HepG2 (cell line): ENCODE measurements around the gene ATXN7L3. TPM values are rescaled to one million over a fixed set of nuclear protein-coding genes. Genes with fewer than 3 reads are reported as not detected.

ENCODE experiments used
- BRCA1 ChIP-seq: sonication (generic); formaldehyde crosslinking; IDR thresholded peaks from 2 replicates; pipeline ENCODE4 v1.4.0; 2020; ENCODE audit warnings: missing genetic modification reagents
- FOXK2 ChIP-seq: fragments of 450-650 bp; IDR thresholded peaks from 2 replicates; pipeline ENCODE4 v1.6.1; 2016
- GTF3A ChIP-seq: sonication (generic); formaldehyde crosslinking; conservative IDR thresholded peaks from 2 replicates; pipeline ENCODE4 v1.4.0; 2020; ENCODE audit warnings: mild to moderate bottlenecking, missing genetic modification reagents
- SATB2 ChIP-seq: sonication (generic); formaldehyde crosslinking; IDR thresholded peaks from 2 replicates; pipeline ENCODE4 v1.5.0; 2020; ENCODE audit warnings: missing genetic modification reagents
- THAP11 ChIP-seq: IDR thresholded peaks from 2 replicates; pipeline ENCODE4 v1.6.1; 2016; ENCODE audit warnings: missing biosample characterization, missing genetic modification reagents
- ZC3H13 ChIP-seq: sonication (generic); formaldehyde crosslinking; IDR thresholded peaks from 2 replicates; pipeline ENCODE4 v1.8.1; 2023; ENCODE audit warnings: mild to moderate bottlenecking, missing genetic modification reagents, moderate library complexity
- ZFP62 ChIP-seq: sonication (generic); formaldehyde crosslinking; IDR thresholded peaks from 2 replicates; pipeline ENCODE4 v1.4.0; 2020; ENCODE audit warnings: missing genetic modification reagents
- ZFY ChIP-seq: sonication (generic); formaldehyde crosslinking; IDR thresholded peaks from 2 replicates; pipeline ENCODE4 v1.4.0; 2020; ENCODE audit warnings: missing genetic modification reagents
- ZNF335 ChIP-seq: sonication (generic); formaldehyde crosslinking; IDR thresholded peaks from 2 replicates; pipeline ENCODE4 v1.4.0; 2020; ENCODE audit warnings: missing genetic modification reagents
- ZNF615 ChIP-seq: sonication (generic); formaldehyde crosslinking; IDR thresholded peaks from 2 replicates; pipeline ENCODE4 v1.5.0; 2020; ENCODE audit warnings: mild to moderate bottlenecking, missing genetic modification reagents, borderline replicate concordance
- polyA plus RNA-seq, 8 experiments: library from polyadenylated mRNA; depleted of rRNA in 3 of 8; stranded (reverse) in 7 of 8; unstranded in 1 of 8; fragments of >200 nt; fragmentation: Illumina TruSeq in 4 of 8; extraction: Trizol in 4 of 8; gene quantifications; 2 replicates each; pipeline versions ENCODE4 v1.2.1 to v1.2.3, GENCODE V29; 2011 to 2016; ENCODE audit warnings: low read depth in 4 of 8, missing spikeins in 1 of 8, mixed read lengths in 1 of 8; ENCODE audit not compliant: insufficient read depth in 1 of 8
- total RNA-seq, 5 experiments: library from RNA; depleted of rRNA; stranded (reverse); fragments of >200 nt; fragmentation: Illumina TruSeq; extraction: Trizol; gene quantifications; 2 replicates each; pipeline ENCODE4 v1.2.3, GENCODE V29; 2016; ENCODE audit warnings: low read depth in 1 of 5
- TF ChIP-seq, protein P1 (sequence below): sonication (generic); formaldehyde crosslinking; IDR thresholded peaks from 2 replicates; pipeline ENCODE4 v1.4.0; 2020; ENCODE audit warnings: missing genetic modification reagents
- TF ChIP-seq, protein P2 (sequence below): IDR thresholded peaks from 2 replicates; pipeline ENCODE4 v1.6.1; 2012; ENCODE audit warnings: low read depth, low read length, improper control_type of control experiment
- TF ChIP-seq, protein P3 (sequence below): sonication (generic); formaldehyde crosslinking; IDR thresholded peaks from 2 replicates; pipeline ENCODE4 v1.5.0; 2020; ENCODE audit warnings: mild to moderate bottlenecking, missing genetic modification reagents
- TF ChIP-seq, protein P4 (sequence below): IDR thresholded peaks from 2 replicates; pipeline ENCODE4 v1.6.1; 2016; ENCODE audit warnings: missing compliant biosample characterization, missing genetic modification reagents, borderline replicate concordance
- TF ChIP-seq, protein P5 (sequence below): sonication (generic); formaldehyde crosslinking; IDR thresholded peaks from 2 replicates; pipeline ENCODE4 v1.4.0; 2020; ENCODE audit warnings: missing genetic modification reagents
- TF ChIP-seq, protein P6 (sequence below): IDR thresholded peaks from 2 replicates; pipeline ENCODE4 v1.6.1; 2016; ENCODE audit warnings: low read depth

Gene ATXN7L3
- total and polyA plus RNA-seq, 2 of the 13 experiments (the other 11 are each of a cell fraction or from before 2014, with no cell fraction given) = 44.5 to 59.1 TPM

DNA sequence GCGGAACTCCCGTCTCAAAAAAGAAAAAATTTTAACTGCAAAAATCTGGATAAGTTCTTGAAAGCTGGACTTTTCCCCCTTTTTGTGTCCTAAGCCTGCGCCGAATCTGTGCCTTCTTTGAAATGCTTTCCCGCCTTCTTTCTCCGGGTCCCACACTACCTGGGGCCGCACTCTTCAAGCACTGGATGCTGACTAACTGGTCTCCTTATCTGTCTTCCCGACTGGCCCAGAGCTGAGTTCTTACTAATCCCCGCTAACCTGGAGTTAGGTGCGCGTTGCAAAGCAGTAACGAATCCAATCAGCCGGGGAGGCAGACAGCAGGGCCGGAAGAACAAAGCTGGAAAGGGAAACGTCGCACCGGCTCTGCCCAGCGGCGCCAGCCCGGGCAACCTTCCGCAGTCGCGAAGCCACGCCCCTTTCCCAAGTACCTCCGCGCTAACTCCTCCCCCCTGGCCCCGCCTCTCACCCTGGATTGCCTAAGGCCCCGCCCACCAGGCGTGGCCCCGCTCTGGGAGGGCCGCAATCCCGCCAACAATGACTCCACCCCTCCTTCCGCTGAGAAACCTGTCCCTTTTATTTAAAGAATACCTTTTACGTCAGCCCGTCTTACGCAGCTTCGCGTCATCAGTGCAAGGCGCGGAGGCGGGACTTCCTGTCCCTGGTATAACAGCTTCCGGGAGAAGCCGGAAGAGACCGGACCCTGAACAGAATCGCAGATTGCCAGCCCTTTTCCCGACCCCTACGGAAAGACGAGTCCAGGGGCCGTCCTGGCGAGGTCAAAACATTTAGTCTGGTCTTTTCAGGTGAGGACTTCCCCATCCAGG is 13.2 kb downstream of the ATXN7L3 start, which contains the start of gene TMUB2 (continued):
- TF ChIP-seq, protein P1, sequence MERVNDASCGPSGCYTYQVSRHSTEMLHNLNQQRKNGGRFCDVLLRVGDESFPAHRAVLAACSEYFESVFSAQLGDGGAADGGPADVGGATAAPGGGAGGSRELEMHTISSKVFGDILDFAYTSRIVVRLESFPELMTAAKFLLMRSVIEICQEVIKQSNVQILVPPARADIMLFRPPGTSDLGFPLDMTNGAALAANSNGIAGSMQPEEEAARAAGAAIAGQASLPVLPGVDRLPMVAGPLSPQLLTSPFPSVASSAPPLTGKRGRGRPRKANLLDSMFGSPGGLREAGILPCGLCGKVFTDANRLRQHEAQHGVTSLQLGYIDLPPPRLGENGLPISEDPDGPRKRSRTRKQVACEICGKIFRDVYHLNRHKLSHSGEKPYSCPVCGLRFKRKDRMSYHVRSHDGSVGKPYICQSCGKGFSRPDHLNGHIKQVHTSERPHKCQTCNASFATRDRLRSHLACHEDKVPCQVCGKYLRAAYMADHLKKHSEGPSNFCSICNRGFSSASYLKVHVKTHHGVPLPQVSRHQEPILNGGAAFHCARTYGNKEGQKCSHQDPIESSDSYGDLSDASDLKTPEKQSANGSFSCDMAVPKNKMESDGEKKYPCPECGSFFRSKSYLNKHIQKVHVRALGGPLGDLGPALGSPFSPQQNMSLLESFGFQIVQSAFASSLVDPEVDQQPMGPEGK = peak; percentile 63
- TF ChIP-seq, protein P2, sequence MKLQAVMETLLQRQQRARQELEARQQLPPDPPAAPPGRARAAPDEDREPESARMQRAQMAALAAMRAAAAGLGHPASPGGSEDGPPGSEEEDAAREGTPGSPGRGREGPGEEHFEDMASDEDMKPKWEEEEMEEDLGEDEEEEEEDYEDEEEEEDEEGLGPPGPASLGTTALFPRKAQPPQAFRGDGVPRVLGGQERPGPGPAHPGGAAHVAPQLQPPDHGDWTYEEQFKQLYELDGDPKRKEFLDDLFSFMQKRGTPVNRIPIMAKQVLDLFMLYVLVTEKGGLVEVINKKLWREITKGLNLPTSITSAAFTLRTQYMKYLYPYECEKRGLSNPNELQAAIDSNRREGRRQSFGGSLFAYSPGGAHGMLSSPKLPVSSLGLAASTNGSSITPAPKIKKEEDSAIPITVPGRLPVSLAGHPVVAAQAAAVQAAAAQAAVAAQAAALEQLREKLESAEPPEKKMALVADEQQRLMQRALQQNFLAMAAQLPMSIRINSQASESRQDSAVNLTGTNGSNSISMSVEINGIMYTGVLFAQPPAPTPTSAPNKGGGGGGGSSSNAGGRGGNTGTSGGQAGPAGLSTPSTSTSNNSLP = peak; percentile 33; the same call in 1 of the 2 replicates
- TF ChIP-seq ZFP62 (CRISPR knock-in tag) = no peak
- TF ChIP-seq, protein P3, sequence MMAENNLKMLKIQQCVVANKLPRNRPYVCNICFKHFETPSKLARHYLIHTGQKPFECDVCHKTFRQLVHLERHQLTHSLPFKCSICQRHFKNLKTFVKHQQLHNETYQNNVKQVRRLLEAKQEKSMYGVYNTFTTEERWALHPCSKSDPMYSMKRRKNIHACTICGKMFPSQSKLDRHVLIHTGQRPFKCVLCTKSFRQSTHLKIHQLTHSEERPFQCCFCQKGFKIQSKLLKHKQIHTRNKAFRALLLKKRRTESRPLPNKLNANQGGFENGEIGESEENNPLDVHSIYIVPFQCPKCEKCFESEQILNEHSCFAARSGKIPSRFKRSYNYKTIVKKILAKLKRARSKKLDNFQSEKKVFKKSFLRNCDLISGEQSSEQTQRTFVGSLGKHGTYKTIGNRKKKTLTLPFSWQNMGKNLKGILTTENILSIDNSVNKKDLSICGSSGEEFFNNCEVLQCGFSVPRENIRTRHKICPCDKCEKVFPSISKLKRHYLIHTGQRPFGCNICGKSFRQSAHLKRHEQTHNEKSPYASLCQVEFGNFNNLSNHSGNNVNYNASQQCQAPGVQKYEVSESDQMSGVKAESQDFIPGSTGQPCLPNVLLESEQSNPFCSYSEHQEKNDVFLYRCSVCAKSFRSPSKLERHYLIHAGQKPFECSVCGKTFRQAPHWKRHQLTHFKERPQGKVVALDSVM = no peak
- peak; percentile 74 for TF ChIP-seq ZFY
- TF ChIP-seq SATB2 (CRISPR knock-in tag) = 0 out of 2 replicates have a peak, but pooled peaks have one; percentile 52
- no peak for TF ChIP-seq FOXK2
- peak; percentile 94 for TF ChIP-seq THAP11 (CRISPR knock-in tag)
- TF ChIP-seq, protein P4, sequence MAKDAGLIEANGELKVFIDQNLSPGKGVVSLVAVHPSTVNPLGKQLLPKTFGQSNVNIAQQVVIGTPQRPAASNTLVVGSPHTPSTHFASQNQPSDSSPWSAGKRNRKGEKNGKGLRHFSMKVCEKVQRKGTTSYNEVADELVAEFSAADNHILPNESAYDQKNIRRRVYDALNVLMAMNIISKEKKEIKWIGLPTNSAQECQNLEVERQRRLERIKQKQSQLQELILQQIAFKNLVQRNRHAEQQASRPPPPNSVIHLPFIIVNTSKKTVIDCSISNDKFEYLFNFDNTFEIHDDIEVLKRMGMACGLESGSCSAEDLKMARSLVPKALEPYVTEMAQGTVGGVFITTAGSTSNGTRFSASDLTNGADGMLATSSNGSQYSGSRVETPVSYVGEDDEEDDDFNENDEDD (CRISPR knock-in tag) = peak; percentile 88
- TF ChIP-seq GTF3A (CRISPR knock-in tag) = no peak
- TF ChIP-seq, protein P5, sequence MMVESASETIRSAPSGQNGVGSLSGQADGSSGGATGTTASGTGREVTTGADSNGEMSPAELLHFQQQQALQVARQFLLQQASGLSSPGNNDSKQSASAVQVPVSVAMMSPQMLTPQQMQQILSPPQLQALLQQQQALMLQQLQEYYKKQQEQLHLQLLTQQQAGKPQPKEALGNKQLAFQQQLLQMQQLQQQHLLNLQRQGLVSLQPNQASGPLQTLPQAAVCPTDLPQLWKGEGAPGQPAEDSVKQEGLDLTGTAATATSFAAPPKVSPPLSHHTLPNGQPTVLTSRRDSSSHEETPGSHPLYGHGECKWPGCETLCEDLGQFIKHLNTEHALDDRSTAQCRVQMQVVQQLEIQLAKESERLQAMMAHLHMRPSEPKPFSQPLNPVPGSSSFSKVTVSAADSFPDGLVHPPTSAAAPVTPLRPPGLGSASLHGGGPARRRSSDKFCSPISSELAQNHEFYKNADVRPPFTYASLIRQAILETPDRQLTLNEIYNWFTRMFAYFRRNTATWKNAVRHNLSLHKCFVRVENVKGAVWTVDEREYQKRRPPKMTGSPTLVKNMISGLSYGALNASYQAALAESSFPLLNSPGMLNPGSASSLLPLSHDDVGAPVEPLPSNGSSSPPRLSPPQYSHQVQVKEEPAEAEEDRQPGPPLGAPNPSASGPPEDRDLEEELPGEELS (CRISPR knock-in tag) = peak; percentile 52; the same call in 1 of the 2 replicates
- TF ChIP-seq, protein P6, sequence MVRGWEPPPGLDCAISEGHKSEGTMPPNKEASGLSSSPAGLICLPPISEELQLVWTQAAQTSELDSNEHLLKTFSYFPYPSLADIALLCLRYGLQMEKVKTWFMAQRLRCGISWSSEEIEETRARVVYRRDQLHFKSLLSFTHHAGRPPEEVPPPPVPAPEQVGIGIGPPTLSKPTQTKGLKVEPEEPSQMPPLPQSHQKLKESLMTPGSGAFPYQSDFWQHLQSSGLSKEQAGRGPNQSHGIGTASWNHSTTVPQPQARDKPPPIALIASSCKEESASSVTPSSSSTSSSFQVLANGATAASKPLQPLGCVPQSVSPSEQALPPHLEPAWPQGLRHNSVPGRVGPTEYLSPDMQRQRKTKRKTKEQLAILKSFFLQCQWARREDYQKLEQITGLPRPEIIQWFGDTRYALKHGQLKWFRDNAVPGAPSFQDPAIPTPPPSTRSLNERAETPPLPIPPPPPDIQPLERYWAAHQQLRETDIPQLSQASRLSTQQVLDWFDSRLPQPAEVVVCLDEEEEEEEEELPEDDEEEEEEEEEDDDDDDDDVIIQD (CRISPR knock-in tag) = peak; percentile 35; the same call in 1 of the 2 replicates
- peak; percentile 72; the same call in 1 of the 2 replicates for TF ChIP-seq ZNF335 (CRISPR knock-in tag)
- TF ChIP-seq ZC3H13 (CRISPR knock-in tag) = no peak
- TF ChIP-seq BRCA1 (CRISPR knock-in tag) = 0 out of 2 replicates have a peak, but pooled peaks have one; percentile 59
- peak; percentile 86; the same call in 1 of the 2 replicates for TF ChIP-seq ZNF615 (CRISPR knock-in tag)
